ENCODE measurements around the gene RANGAP1.

DNA sequence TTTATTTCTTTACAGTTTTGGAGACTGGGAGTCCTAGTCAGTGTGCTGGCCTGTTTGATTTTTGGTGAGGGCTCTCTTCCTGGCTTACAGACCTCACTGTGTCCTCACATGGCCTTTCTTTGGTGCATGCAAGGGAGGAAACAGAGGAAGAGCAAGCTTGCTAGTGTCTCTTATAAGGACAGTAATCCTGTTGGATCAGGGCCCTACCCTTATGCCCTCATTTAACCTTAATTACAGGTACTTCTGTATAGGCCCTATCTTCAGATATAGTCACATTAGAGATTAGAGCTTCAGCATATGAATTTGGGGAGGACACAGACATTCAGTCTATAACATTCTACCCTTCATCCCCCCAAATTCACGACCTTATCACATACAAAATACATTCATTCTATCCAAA, 29.6 kb upstream of the RANGAP1 start:
- no peak for TF ChIP-seq EZH2 (IDR thresholded peaks at IDR 0.05; ENCODE audit: low read length, missing control alignments)
- TF ChIP-seq CTCF (conservative IDR thresholded peaks at IDR 0.05 in 1 of 2, IDR thresholded peaks at IDR 0.05 in 1 of 2; ENCODE audit: low read depth in 1 of 2, low read length in 2 of 2): no peak
